Islet of Langerhans (tissue), 1 donor: ENCODE data around the gene NAA60.
A peak's percentile ranks its signal among the peaks of the same experiment; 100 is the strongest.

ENCODE experiments used
- FAIRE-seq: peaks from one replicate; lab custom pipeline; 2011; peaks lifted over from hg19 to GRCh38; lab: Jason Lieb, UNC

NAA60 gene

GRCh38 chr16:3443108-3444031 lies at the start of gene NAA60, which contains the start of gene ZNF597:
Gene NAA60 (plus strand): TSS chr16:3443680. CDS start chr16:3476228, 32,548 bp downstream.
Gene ZNF597 (minus strand): TSS chr16:3443504. CDS start chr16:3443153, 351 bp downstream.
- no peak for FAIRE-seq

- FAIRE-seq, result no peak
Observed at GRCh38 chr16:3400446-3400778, 43.1 kb upstream of the NAA60 start.

- no peak for FAIRE-seq
Observed at GRCh38 chr16:3400779-3401688, 42.4 kb upstream of the NAA60 start, which contains the start of the genes ZNF174 and ZSCAN32. Gene ZNF174 (plus strand): TSS chr16:3401215. CDS start chr16:3402005, 790 bp downstream. Gene ZSCAN32 (minus strand): TSS chr16:3401004. CDS start chr16:3397557, 3,447 bp downstream.

GRCh38 chr16:3401719-3402397 lies 41.6 kb upstream of the NAA60 start:
- no peak for FAIRE-seq

GRCh38 chr16:3408561-3409197 lies 34.8 kb upstream of the NAA60 start:
- no peak for FAIRE-seq

- FAIRE-seq, result no peak
Observed at GRCh38 chr16:3413730-3414379, 29.6 kb upstream of the NAA60 start.

GRCh38 chr16:3431779-3432219 lies 11.7 kb upstream of the NAA60 start:
- FAIRE-seq, result no peak

GRCh38 chr16:3434373-3434772 lies 9.1 kb upstream of the NAA60 start:
- no peak for FAIRE-seq

GRCh38 chr16:3439637-3440036 lies 3.8 kb upstream of the NAA60 start:
- FAIRE-seq, result no peak

- FAIRE-seq, result no peak
Observed at GRCh38 chr16:3444032-3444388, 530 bp downstream of the NAA60 start.

GRCh38 chr16:3454093-3454492 lies 10.6 kb downstream of the NAA60 start:
- FAIRE-seq, result no peak

GRCh38 chr16:3454631-3455147 lies 11.2 kb downstream of the NAA60 start:
- FAIRE-seq, result no peak

GRCh38 chr16:3457434-3458252 lies 14.2 kb downstream of the NAA60 start:
- no peak for FAIRE-seq

- no peak for FAIRE-seq
Observed at GRCh38 chr16:3458278-3458851, 14.9 kb downstream of the NAA60 start.

- FAIRE-seq, result peak; percentile 92
Observed at GRCh38 chr16:3458852-3459361, 15.4 kb downstream of the NAA60 start.

- FAIRE-seq, result no peak
Observed at GRCh38 chr16:3459401-3460090, 16.1 kb downstream of the NAA60 start.

GRCh38 chr16:3460121-3460520 lies 16.6 kb downstream of the NAA60 start:
- no peak for FAIRE-seq

GRCh38 chr16:3460585-3460984 lies 17.1 kb downstream of the NAA60 start:
- FAIRE-seq, result no peak

- no peak for FAIRE-seq
Observed at GRCh38 chr16:3461151-3461550, 17.7 kb downstream of the NAA60 start.
